Loucy (cell line): ENCODE results near the gene SHCBP1L.

Experiments used
- H2AFZ ChIP-seq: fragments of 200-600 bp; sonication (generic); 2 replicates; pipeline ENCODE4 v1.6.0; 2016; ENCODE audit warnings: antibody characterized with exemption, mild to moderate bottlenecking, low read length, moderate library complexity
- H3F3A ChIP-seq: fragments of 200-600 bp; 2 replicates; pipeline ENCODE4 v1.6.0; 2016; ENCODE audit warnings: antibody characterized with exemption, low read depth, mild to moderate bottlenecking
- H3K27me3 ChIP-seq: fragments of 200-600 bp; sonication (generic); 2 replicates; pipeline ENCODE4 v1.6.1; 2014; ENCODE audit warnings: low read length, mild to moderate bottlenecking; ENCODE audit not compliant: insufficient read depth, poor library complexity, severe bottlenecking
- H3K36me3 ChIP-seq: fragments of 200-600 bp; sonication (generic); 2 replicates; pipeline ENCODE4 v1.6.1; 2016; ENCODE audit warnings: low read length; ENCODE audit not compliant: insufficient read depth
- H3K4me1 ChIP-seq: fragments of 200-600 bp; sonication (generic); 2 replicates; pipeline ENCODE4 v1.5.1; 2014; ENCODE audit warnings: low read length, mild to moderate bottlenecking; ENCODE audit not compliant: insufficient read depth, poor library complexity, severe bottlenecking
- H3K4me2 ChIP-seq: fragments of 200-600 bp; sonication (generic); 2 replicates; pipeline ENCODE4 v1.6.0; 2014; ENCODE audit warnings: antibody characterized with exemption, low read length, low read depth, mild to moderate bottlenecking; ENCODE audit not compliant: poor library complexity, severe bottlenecking
- H3K4me3 ChIP-seq: fragments of 200-600 bp; sonication (generic); 2 replicates; pipeline ENCODE4 v1.5.1; 2014; ENCODE audit warnings: low read length, mild to moderate bottlenecking, mixed read lengths; ENCODE audit not compliant: poor library complexity, severe bottlenecking
- H3K79me2 ChIP-seq: fragments of 200-600 bp; sonication (generic); 2 replicates; pipeline ENCODE4 v1.6.1; 2014; ENCODE audit warnings: low read length; ENCODE audit not compliant: insufficient read depth
- H3K9ac ChIP-seq: fragments of 200-600 bp; sonication (generic); 2 replicates; pipeline ENCODE4 v1.6.0; 2014; ENCODE audit warnings: mild to moderate bottlenecking, low read depth, low read length, moderate library complexity; ENCODE audit not compliant: poor library complexity, severe bottlenecking
- H3K9me2 ChIP-seq: fragments of 200-600 bp; sonication (generic); replicated peaks from 2 replicates; pipeline ENCODE4 v1.6.1; 2016; ENCODE audit warnings: low read depth, low read length, mixed read lengths
- H3K9me3 ChIP-seq: fragments of 200-600 bp; sonication (generic); 2 replicates; pipeline ENCODE4 v1.6.1; 2014; ENCODE audit warnings: mild to moderate bottlenecking, antibody characterized with exemption, low read length, low read depth; ENCODE audit not compliant: insufficient read depth
- H4K20me1 ChIP-seq: fragments of 200-600 bp; sonication (generic); 2 replicates; pipeline ENCODE4 v1.6.0; 2014; ENCODE audit warnings: antibody characterized with exemption, low read length, mild to moderate bottlenecking; ENCODE audit not compliant: insufficient read depth, poor library complexity, severe bottlenecking
- EZH2phosphoT487 ChIP-seq: fragments of 200-600 bp; IDR thresholded peaks from 2 replicates; pipeline ENCODE4 v1.6.1; 2018; ENCODE audit warnings: antibody characterized with exemption, mild to moderate bottlenecking, moderate library complexity, borderline replicate concordance
- TF ChIP-seq, protein P1 (sequence below): fragments of 200-600 bp; sonication (generic); conservative IDR thresholded peaks from 2 replicates; pipeline ENCODE4 v1.5.1; 2014; ENCODE audit warnings: mild to moderate bottlenecking, antibody characterized with exemption, low read length

The SHCBP1L gene

DNA sequence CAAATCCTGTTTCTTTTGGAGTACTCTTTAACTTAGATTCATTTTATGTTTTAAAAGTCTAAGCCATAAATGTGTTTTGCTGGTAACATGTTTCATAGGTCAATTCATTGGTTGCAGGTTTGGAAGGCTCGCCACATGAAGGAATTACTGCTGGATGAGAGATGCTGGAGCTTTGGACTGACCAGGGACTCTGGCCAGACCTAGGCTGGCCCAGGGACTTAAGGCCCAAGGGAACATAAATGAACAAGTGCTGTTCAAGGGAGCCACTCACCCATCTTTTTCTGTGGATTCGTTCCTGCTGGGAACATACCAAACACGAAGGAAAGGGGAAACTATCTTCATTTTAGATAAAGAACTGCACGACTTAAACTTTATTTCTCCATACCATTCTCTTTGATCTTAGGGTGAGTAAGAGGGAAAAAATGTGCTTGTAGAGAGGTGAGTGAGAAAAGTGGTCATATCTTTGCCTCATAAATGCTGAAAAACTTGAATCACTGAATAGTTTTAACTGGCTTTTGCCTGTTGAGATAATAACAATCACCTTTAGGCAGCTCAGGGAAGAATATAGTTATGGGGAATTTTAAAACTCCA lies 15.3 kb upstream of the SHCBP1L start:
- Histone ChIP-seq H3K27me3 (no peaks in the 10 kb centered on the region), H3K4me1 (peaks cover under 1% of the 10 kb centered on the region), H3K4me2 (no peak overlapping the region), H3K9me3 (no peaks in the 10 kb centered on the region), H3K4me3 (no peak overlapping the region), H2AFZ (no peak overlapping the region), H3K36me3 (no peaks in the 10 kb centered on the region), H3K79me2 (no peaks in the 10 kb centered on the region), H3F3A (no peaks in the 10 kb centered on the region), H4K20me1 (no peaks in the 10 kb centered on the region), H3K9ac (no peak overlapping the region), H3K9me2 (no peaks in the 10 kb centered on the region)
- TF ChIP-seq, protein P1, sequence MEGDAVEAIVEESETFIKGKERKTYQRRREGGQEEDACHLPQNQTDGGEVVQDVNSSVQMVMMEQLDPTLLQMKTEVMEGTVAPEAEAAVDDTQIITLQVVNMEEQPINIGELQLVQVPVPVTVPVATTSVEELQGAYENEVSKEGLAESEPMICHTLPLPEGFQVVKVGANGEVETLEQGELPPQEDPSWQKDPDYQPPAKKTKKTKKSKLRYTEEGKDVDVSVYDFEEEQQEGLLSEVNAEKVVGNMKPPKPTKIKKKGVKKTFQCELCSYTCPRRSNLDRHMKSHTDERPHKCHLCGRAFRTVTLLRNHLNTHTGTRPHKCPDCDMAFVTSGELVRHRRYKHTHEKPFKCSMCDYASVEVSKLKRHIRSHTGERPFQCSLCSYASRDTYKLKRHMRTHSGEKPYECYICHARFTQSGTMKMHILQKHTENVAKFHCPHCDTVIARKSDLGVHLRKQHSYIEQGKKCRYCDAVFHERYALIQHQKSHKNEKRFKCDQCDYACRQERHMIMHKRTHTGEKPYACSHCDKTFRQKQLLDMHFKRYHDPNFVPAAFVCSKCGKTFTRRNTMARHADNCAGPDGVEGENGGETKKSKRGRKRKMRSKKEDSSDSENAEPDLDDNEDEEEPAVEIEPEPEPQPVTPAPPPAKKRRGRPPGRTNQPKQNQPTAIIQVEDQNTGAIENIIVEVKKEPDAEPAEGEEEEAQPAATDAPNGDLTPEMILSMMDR: no peak
- no peak for TF ChIP-seq EZH2phosphoT487

DNA sequence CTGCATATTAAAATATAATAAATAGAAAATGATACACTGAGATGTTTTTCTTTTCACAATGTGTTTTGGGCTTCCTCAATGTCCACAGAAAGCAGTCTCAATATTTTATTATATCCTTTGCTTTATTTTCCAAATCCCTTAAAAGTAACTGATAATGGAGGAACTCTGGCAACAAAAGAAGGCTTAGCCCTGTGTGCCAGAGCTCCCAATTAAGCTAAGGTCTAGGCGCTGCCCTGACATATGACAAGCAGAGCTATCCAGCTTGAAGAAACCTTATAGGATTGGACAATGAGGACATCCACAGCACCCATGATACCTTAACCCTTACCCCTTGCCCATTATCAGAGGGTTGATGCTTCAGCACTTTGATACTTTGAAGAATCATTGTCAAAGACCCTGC lies 12.9 kb upstream of the SHCBP1L start:
- Histone ChIP-seq H3K4me3 (no peak overlapping the region), H4K20me1 (no peaks in the 10 kb centered on the region), H3K79me2 (no peaks in the 10 kb centered on the region), H3K36me3 (no peaks in the 10 kb centered on the region), H3K9me3 (no peaks in the 10 kb centered on the region), H3K9me2 (no peaks in the 10 kb centered on the region), H3K4me2 (no peak overlapping the region), H3K4me1 (peaks cover 7% of the 10 kb centered on the region), H3K9ac (no peak overlapping the region), H3K27me3 (no peaks in the 10 kb centered on the region), H3F3A (no peaks in the 10 kb centered on the region), H2AFZ (no peak overlapping the region)
- TF ChIP-seq EZH2phosphoT487: no peak
- TF ChIP-seq, protein P1: no peak

DNA sequence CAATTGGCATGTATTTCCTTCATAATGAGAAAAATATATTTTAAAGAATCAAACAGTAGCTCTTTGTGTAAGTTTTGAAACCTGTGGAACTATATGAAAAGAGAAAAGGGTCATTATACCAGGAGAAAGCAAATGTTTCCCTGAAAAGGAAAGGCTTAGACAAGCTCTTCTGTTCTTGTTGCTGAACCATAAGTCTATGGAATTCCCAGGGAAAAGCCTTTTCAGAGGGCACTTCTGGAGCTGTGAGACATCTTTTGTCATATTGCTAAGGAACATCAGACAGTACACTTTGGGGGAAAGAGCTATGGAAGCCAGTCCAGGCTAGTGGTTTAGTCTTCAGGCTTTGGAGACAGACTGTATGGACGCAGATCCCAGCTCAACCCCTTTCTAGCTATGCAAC lies 12.1 kb upstream of the SHCBP1L start:
- H3K9me3 ChIP-seq: no peaks in the 10 kb centered on the region
- H3K9ac ChIP-seq: no peak overlapping the region
- no peak overlapping the region for H3K4me2 ChIP-seq
- no peaks in the 10 kb centered on the region for H3F3A ChIP-seq
- no peak for TF ChIP-seq EZH2phosphoT487
- TF ChIP-seq, protein P1: no peak
- no peaks in the 10 kb centered on the region for H3K9me2 ChIP-seq
- no peaks in the 10 kb centered on the region for H3K36me3 ChIP-seq
- H3K27me3 ChIP-seq: no peaks in the 10 kb centered on the region
- no peak overlapping the region for H2AFZ ChIP-seq
- no peaks in the 10 kb centered on the region for H3K79me2 ChIP-seq
- H4K20me1 ChIP-seq: no peaks in the 10 kb centered on the region
- no peak overlapping the region for H3K4me3 ChIP-seq
- peaks cover 7% of the 10 kb centered on the region for H3K4me1 ChIP-seq
